Endothelial cell of hepatic sinusoid (primary cell): ENCODE data around the gene PFAS.
"Not testable (repeated sequence)": the region's sequence is repeated elsewhere in the genome, so short reads cannot be mapped to it uniquely, and the experiment has no call there.

ENCODE experiments used
- in situ Hi-C: cut with HindIII; loops from 2 replicates; pipeline ENCODE4 v1.10.0; 2017; ENCODE audit warnings: low sequenced_read_pairs

PFAS gene

DNA sequence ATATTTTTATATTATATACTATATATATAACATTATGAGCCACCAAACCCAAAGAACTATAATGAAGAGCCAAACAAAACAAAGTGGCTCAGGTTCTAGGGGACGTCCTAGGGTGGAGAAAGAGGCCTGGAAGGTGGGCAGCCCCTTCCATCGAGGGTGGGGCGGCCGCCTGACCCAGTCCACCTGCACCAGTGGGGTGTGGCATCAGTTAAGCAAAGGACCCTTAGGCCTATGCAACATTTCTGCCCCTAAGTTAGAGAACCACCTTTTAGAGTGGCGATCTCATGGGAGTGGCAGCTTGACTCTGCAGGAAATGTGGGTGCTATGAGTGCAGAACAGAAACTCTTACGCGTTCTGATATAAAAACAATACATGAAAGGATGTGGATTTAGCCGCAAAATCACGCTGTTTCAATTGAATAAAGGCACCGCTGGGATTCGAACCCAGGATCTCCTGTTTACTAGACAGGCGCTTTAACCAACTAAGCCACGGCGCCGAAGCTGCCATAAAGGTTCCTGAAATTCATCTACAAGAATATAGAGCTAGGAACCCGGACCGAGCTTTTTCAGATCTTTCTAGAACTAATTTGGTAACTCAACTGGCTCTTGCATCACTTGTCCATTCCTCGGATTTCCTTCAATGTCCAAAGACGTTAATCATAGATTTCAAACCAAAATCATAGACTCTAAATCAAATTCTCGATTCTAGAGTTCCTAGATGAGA lies 23.1 kb upstream of the PFAS start:
- in situ Hi-C loops: no loop called here

DNA sequence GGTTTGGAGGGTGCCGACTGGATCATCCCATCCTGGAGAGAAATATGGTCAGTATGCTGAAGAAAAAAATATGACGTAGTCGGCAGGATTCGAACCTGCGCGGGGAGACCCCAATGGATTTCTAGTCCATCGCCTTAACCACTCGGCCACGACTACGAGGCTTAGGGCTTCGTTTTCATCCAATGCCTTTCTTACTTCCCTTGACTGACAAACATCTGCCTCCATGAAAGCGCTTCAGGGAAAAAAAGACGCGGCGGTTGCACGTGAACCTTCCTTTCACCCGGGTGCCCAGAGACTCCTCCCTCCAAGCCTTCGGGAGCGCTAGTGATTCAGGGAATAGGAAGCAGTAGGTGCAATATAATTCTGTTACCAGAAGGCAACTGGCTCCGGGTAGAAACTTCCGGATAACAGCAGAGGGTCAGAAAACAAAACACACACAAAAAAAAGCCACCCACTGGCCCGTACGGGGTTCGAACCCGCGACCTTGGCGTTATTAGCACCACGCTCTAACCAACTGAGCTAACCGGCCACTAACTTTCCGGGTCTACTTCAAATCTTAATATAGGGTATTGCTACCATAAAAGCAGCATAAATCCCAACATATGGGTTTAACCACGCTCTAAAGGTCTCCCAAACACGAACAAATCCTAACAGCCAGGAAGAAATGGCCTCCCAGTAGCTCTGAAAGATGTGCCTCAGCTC lies 22.4 kb upstream of the PFAS start:
- in situ Hi-C loops: no loop called here

DNA sequence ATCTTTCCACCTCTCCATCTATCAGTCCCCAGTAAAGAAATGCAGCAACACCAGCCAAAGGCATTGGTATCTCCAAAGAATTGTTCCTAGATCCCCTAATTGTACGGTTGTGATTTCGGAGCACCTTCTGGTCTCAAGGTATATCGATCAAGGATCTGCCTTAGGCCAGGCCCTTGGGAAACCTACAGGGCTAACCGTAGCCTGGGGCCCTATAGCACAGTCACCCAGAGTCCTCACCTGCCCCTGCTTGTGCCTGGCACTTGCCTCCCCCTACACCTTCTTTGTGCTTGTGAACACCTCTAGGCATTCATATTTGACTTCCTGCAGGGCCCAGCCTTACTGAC lies 21.9 kb upstream of the PFAS start:
- in situ Hi-C loops: no loop called here

DNA sequence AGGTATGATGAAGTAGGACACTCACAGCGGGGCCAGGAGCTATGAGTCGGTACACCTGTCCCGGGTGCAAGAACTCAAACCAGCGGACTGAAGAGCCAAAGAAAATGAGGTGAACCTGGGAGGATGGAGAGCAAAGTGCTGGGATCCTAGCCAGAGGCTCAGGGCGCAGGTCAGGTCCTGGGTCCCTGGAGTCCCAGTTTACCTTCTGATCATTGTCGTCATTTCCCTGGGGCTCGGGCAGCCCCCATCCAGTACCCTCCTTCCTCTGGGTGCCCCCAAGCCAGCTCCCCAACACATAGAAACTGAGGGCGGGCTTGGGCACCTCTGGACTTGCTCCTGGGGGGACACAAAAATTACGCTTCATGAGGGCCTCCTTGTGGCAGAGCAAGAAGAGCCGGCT lies 17.4 kb upstream of the PFAS start:
- in situ Hi-C loops: no loop called here

DNA sequence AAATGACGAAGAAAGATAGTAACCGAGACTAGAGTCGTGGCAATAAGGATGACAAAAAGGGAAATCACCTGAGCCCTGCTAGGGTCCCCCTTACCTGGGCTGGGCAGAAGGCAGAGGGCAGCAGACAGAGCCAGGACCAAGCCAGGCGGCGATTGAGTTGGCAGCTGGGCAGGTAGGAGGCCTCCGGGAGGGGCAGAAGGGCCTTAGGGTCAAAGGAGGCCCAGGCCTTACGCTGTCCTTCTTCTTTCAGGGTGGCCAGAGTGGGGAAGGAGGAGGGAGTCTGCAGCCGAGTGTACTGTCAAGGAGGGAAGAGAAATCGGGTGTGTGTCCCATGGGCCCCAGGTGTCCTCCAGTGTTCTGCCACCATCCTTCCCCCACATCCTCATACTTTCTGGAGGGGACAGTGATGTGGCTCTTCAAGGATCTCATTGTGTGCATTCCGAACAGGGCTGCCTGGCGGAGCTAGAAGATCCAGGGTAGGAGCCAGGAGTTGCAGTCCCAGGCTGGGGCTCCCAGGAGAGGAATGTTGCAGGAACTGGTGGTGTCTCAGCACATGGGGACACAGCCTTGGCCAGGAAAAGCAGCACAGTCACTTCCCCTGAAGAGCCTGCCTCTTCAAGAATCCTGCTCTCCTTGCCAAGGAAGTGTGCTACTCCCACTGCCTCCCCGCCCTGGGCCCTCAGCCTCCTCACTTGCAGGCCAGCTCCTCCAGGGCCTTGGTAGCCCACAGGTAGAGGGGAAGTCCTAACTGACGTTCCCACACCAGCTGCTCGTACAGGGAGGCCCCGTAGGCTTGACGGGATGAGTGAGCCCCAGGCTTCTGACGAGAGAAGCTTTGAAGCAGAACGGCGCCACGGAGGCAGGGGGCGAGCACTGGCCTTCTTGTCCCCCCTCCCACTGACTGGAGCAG lies 14.5 kb upstream of the PFAS start:
- in situ Hi-C loops: loop anchor here (5.0 kb wide), 2 partner anchors 47 to 83 kb away; no protein-coding TSS in a partner anchor

DNA sequence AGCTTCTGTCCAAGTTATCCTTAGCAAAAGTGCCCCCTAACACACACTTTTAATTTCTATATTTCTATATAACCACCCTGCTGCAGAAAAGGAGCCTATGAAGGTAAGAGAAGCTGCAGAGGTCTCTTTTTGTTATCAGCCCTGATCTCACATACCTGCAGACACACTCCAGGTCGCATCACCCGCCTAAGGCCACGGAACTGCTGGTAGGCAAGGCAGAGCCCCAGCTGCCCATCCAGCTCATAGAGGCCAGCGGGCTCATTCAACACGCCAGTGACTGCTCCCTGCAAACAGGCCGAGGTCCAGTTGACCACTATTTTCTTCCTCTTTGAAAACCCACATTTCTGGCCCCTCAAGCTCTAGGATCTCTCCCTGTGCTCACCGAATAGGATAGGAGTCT lies 13.4 kb upstream of the PFAS start:
- in situ Hi-C loops: loop anchor here (5.0 kb wide), 2 partner anchors 48 to 82 kb away; no protein-coding TSS in a partner anchor

DNA sequence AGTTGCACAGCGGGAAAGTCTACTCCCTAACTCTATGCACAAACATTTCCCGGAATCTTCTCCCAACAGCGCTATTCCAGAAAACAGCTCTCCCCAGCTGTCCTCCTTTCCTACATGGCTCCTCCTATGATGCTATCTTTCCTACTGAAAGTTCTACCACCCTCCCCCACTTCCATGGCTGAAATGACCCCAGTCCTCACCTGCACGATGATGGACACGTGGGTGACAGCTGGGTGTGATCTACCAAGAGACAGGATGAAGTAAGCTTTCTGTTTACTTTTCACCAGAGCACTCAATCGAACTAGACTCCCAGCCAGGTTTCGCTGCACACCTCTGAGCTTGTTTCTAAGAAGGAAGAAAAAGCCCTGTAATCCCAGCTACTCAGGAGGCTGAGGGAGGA lies 11.9 kb upstream of the PFAS start:
- in situ Hi-C loops: loop anchor here (5.0 kb wide), 2 partner anchors 50 to 80 kb away; no protein-coding TSS in a partner anchor

DNA sequence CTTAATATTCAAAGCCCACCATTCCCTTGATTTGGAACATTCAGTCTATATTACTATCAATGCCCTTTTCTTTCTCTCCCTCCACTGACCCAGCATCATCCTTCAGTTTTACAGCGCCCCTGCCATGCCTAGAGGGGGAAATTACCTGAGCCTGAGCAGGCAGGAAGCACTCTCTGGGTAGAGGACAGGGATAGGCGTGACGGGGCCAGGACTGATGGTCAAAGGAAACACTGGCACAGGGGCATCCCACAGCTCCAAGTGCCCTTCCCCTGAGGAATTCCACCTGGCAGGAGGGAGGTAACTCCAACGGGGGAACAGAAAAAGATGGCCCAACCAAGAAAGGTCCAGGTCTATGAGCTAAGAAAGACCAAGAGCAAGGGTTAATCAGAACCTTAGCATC lies 11.2 kb upstream of the PFAS start:
- in situ Hi-C loops: loop anchor here (5.0 kb wide), 2 partner anchors 51 to 79 kb away; no protein-coding TSS in a partner anchor

DNA sequence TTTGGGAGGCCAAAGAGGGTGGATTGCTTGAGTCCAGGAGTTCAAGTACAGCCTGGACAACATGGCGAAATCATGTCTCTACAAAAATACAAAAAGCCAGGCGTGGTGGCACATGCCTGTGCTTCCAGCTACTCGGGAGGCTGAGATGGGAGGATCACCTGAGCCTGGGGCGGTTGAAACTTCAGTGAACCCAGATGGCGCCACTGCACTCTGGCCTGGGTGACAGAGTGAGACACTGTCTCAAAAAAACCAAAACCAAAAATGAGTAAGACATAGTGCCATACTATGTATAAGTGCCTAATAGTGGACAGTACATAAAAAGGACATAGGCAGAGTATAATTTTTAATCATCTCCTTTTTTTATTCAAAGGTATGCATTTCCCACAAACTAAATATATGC lies 5.3 kb upstream of the PFAS start:
- in situ Hi-C loops: no loop called here

DNA sequence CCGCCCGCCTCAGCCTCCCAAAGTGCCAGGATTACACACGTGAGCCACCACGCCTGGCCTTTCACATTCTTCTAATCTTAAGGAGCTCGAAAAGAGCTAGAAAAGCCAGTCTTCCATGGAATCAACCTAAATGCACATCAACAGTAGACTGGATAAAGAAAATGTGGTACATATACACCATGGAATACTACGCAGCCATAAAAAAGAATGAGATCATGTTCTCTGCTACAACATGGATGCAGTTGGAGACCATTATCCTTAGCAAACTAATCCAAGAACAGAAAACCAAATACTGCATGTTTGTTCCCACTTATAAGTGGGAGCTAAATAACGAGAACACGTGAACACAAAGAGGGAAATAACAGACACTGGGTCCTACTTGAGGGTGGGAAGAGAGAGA lies 4.3 kb upstream of the PFAS start:
- in situ Hi-C loops: no loop called here

DNA sequence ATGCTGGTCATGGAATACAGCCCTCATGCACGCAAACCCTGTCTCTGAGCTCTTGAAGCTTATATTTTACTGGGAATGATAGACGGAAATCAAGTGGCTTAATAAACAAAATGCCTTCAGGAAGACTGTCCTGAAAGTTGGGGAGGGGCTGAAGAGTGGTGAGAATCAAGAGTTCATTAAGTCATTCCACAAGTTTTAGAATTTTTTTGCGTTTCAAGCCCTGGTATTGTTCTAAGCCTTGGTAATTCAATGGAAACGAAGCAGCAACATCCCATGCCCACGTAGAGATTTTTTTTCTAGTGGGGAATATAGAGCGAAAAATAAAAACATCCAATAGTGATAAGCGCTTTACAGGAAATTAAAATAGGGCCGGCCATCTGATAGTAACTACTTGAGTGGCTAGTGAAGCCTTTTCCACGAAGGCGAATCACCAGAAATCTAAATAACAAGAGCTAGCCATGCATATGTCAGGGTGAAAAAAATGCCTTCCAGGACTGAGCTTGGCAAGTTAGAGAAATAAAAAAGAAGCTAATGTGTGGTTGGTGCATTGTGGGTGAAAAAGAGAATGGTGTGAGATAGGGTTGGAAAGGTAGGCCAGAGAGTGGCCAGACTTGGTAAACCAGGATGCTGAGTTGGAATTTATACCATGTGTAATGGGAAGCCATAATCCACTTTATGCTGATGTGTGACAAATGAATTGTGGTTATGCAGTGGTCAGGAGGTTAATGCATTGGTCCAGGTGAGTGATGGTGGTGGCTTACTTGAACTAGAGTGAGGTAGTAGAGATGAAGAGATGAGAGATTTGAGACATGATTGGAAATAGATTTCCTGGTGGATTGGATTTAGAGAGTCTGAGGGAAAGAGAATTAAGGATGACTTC lies 772 bp downstream of the PFAS start:
- in situ Hi-C loops: no loop called here

DNA sequence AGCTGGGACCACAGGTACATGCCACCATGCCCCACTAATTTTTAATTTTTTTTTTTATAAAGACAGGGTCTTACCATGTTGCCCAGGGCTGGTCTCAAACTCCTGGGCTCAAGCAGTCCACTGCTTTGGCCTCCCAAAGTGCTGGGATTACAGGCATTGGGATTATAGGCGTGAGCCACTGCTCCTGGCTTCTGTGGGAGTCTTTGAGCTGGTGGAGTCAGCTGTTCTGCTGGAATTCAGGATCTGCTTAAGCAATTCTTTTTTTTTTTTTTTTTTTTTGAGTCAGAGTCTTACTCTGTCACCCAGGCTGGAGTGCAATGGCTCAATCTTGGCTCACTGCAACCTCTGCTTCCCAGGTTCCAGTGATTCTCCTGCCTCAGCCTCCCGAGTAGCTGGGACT lies 2.3 kb downstream of the PFAS start:
- in situ Hi-C loops: not testable (repeated sequence)

DNA sequence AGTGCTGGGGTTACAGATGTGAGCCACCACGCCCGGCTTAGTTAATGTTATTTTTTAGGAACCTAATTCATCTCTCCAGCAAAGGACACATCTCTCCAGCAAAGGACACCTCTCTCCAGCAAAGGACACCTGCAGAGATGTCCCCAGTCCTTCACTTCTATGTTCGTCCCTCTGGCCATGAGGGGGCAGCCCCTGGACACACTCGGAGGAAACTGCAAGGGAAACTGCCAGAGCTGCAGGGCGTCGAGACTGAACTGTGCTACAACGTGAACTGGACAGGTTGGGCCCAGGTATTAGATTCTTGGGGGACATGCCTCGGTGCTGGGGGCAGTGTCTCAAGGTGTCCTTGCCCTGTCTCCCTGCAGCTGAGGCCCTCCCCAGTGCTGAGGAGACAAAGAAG lies 4.7 kb downstream of the PFAS start:
- in situ Hi-C loops: no loop called here

DNA sequence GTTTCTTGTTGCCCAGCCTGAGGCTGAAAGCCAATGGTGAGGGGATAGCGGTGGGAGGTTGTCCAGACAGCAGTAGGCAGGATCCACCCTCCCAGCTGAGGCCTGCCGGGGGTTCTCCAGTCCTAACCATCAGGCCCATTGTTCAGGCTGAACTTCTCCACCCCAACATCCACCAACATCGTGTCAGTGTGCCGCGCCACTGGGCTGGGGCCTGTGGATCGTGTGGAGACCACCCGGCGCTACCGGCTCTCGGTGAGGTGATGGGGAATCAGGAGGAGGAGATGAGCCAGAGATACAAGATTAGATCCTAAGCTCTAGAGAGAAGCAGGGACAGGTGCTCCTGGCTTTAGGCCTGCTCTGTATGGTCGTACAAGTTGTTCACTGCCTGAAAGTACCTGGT lies 5.8 kb downstream of the PFAS start:
- in situ Hi-C loops: no loop called here

DNA sequence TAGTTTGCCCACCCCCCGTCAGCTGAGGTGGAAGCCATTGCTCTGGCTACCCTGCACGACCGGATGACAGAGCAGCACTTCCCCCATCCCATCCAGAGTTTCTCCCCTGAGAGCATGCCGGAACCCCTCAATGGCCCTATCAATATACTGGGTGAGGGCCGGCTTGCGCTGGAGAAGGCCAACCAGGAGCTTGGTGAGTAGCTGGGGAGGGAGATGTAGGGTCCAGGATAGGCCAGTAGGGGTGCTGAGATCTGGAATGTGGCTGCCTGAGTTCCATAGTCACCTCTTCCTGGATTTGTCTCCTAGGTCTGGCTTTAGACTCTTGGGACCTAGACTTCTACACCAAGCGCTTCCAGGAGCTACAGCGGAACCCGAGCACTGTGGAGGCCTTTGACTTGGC lies 6.4 kb downstream of the PFAS start:
- in situ Hi-C loops: no loop called here

DNA sequence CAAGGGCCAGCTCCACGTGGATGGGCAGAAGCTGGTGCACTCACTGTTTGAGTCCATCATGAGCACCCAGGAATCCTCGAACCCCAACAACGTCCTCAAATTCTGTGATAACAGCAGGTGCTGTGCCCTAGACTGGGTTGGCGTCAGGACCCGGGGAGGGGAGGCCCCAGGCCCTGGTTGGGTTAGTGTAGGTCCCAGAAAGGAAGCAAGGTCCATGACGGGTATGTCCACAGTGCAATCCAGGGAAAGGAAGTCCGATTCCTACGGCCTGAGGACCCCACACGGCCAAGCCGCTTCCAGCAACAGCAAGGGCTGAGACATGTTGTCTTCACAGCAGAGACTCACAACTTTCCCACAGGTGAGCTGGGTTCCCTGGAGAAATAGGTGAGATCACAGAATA lies 7.2 kb downstream of the PFAS start:
- in situ Hi-C loops: no loop called here

DNA sequence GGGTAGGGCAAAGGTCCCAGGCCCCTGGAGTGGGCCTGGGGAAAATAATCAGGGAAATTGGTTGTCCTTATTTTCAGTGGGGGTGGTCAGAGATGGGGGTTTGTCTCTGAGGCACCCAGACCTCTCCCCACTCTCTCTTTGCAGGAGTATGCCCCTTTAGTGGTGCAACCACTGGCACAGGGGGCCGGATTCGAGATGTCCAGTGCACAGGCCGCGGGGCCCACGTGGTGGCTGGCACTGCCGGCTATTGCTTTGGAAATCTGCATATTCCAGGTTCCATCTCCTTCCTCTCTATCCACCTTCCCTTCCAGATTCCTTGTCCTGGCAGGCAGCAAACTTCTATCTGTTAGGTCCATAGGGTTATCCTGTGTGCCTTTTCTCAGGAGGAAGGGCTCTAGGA lies 7.6 kb downstream of the PFAS start:
- in situ Hi-C loops: no loop called here

DNA sequence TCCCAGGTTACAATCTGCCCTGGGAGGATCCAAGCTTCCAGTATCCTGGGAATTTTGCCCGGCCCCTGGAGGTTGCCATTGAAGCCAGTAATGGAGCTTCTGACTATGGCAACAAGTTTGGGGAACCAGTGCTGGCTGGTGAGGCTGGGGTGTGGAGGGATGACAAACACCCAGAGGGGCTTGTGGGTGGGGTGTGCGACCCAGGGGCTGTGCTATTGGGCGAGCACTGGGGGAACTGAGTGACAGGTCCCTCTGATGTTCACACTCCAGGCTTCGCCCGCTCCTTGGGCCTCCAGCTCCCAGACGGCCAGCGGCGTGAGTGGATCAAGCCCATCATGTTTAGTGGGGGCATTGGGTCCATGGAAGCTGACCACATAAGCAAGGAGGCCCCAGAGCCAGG lies 8.7 kb downstream of the PFAS start:
- in situ Hi-C loops: no loop called here

DNA sequence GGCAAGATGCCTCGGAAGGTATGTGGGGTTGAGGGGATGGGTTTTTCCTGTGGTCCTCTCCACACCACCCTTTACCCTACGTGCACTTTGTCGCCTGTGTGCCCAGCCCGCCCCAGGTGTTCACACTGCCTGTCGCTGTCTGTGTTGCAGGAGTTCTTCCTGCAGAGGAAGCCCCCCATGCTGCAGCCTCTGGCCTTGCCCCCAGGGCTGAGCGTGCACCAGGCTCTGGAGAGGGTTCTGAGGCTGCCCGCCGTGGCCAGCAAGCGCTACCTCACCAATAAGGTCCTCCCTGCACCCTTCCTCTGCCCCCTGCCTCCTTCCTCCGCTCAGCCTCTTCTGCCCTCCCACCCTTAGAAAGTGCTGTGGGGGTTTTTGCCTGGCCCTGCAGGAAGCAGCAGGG lies 15.2 kb downstream of the PFAS start:
- in situ Hi-C loops: no loop called here

DNA sequence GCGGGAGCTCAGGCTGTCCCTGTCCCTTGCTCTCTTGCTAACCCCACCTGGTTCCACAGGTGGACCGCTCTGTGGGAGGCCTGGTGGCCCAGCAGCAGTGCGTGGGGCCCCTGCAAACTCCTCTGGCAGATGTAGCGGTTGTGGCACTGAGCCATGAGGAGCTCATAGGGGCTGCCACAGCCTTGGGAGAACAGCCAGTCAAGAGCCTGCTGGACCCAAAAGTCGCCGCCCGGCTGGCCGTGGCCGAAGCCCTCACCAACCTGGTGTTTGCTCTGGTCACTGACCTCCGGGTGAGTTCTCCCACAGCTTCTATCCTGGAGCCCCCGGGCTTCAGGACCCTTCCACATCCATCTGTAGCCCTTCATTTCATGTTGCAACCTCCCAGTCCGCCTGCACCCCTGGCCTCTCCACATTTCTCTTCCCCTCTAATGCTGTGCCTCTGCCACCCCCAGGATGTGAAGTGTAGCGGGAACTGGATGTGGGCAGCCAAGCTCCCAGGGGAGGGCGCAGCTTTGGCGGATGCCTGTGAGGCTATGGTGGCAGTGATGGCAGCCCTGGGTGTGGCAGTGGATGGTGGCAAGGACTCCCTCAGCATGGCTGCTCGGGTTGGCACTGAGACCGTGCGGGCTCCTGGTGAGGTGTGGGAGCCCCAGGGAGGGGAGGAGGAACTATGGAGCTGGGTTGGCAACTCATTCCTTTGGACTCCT lies 15.9 kb downstream of the PFAS start:
- in situ Hi-C loops: no loop called here
